GM15510 (cell line): ENCODE measurements around the gene KCNV2.

Experiments
- POLR2A ChIP-seq: IDR thresholded peaks from 3 replicates; pipeline ENCODE4 v1.6.1; 2011; ENCODE audit warnings: borderline replicate concordance; ENCODE audit not compliant: insufficient read length; ENCODE audit errors: extremely low read depth

The KCNV2 gene

GRCh38 chr9:2700909-2701550 lies 16.3 kb upstream of the KCNV2 start:
- no peak for TF ChIP-seq POLR2A

- no peak for TF ChIP-seq POLR2A
Observed at GRCh38 chr9:2704504-2704903, 12.8 kb upstream of the KCNV2 start.

GRCh38 chr9:2709645-2710101 lies 7.6 kb upstream of the KCNV2 start:
- TF ChIP-seq POLR2A: no peak

- TF ChIP-seq POLR2A: no peak
Observed at GRCh38 chr9:2711716-2712115, 5.6 kb upstream of the KCNV2 start.

- TF ChIP-seq POLR2A: no peak
Observed at GRCh38 chr9:2718001-2718697, 839 bp downstream of the KCNV2 start.

GRCh38 chr9:2718698-2719033 lies 1.4 kb downstream of the KCNV2 start:
- TF ChIP-seq POLR2A: no peak

GRCh38 chr9:2720179-2720654 lies 2.9 kb downstream of the KCNV2 start:
- TF ChIP-seq POLR2A: no peak

- TF ChIP-seq POLR2A: no peak
Observed at GRCh38 chr9:2722715-2723114, 5.4 kb downstream of the KCNV2 start.

GRCh38 chr9:2723376-2724065 lies 6.2 kb downstream of the KCNV2 start:
- TF ChIP-seq POLR2A: no peak

- no peak for TF ChIP-seq POLR2A
Observed at GRCh38 chr9:2725126-2725525, 7.8 kb downstream of the KCNV2 start.

- TF ChIP-seq POLR2A: no peak
Observed at GRCh38 chr9:2725898-2726649, 8.8 kb downstream of the KCNV2 start.

GRCh38 chr9:2726650-2727340 lies 9.5 kb downstream of the KCNV2 start:
- no peak for TF ChIP-seq POLR2A

GRCh38 chr9:2727374-2727773 lies 10.1 kb downstream of the KCNV2 start:
- no peak for TF ChIP-seq POLR2A

GRCh38 chr9:2727966-2728613 lies 10.8 kb downstream of the KCNV2 start:
- TF ChIP-seq POLR2A: no peak
